Psoas muscle (tissue), 8 donors: ENCODE data around the gene RIC8B. TPM values are rescaled to one million over a fixed set of nuclear protein-coding genes. Genes with fewer than 3 reads are reported as not detected.

ENCODE experiments used
- ATAC-seq, 4 donors: fragments of 200-7000 bp; cut with Tn5 transposase; one replicate each; pipeline ENCODE4 v1.9.1; 2020; ENCODE audit warnings: moderate library complexity in 3 of 4, mild to moderate bottlenecking in 2 of 4
- DNase-seq, 2 donors: peaks; one replicate each; pipeline ENCODE4 v3.0.0-alpha.2; 2020
- H3K27ac ChIP-seq: fragments of 200-600 bp; one replicate; pipeline ENCODE4 v1.8.0; 2022
- H3K27me3 ChIP-seq, 3 donors: fragments of 200-600 bp in 1 of 3; one replicate each; pipeline versions ENCODE4 v1.6.1 to v1.8.0; 2013 to 2022; ENCODE audit warnings: low read length in 2 of 3, mild to moderate bottlenecking in 2 of 3, moderate library complexity in 1 of 3; ENCODE audit not compliant: insufficient read depth in 3 of 3
- H3K36me3 ChIP-seq, 2 donors: fragments of 200-600 bp in 1 of 2; one replicate each; pipeline versions ENCODE4 v1.6.1 to v1.8.0; 2013 to 2022; ENCODE audit warnings: low read depth in 1 of 2, mild to moderate bottlenecking in 1 of 2, moderate library complexity in 1 of 2; ENCODE audit not compliant: insufficient read depth in 1 of 2
- H3K4me1 ChIP-seq: fragments of 200-600 bp; one replicate; pipeline ENCODE4 v1.8.0; 2022
- H3K4me3 ChIP-seq: fragments of 200-600 bp; one replicate; pipeline ENCODE4 v1.8.0; 2022; ENCODE audit warnings: mild to moderate bottlenecking
- H3K9me3 ChIP-seq: fragments of 200-600 bp; one replicate; pipeline ENCODE4 v1.8.0; 2022
- CTCF ChIP-seq: fragments of 200-600 bp; IDR thresholded peaks from one replicate; pipeline ENCODE4 v1.8.0; 2022; ENCODE audit warnings: antibody characterized with exemption
- WGBS, 3 donors: extraction: QIAGEN DNeasy Blood & Tissue Kit; methylation state at CpG; one replicate each; pipeline versions ENCODE4 v1.1.6 to v1.1.7; 2013; 5-methylcytosine and 5-hydroxymethylcytosine counted together
- intact Hi-C, 2 donors: fragments of 100-400 bp; cut with DNase I; formaldehyde crosslinking; loops; one replicate each; pipeline versions ENCODE4 v1.11.0 to v1.14.2; 2022
- polyA plus RNA-seq, 3 donors: library from polyadenylated mRNA; stranded (reverse); fragments of 200-250 nt; gene quantifications; one replicate each; pipeline ENCODE4 v1.2.3, GENCODE V29; 2013
- total RNA-seq, 4 donors: library from RNA; stranded (reverse); fragmentation: NEBNext Ultra II Directional in 2 of 4; extraction: Animal tissue kit (Norgen Biotek cat#: 25700) in 2 of 4; gene quantifications; one replicate each; pipeline versions ENCODE4 v1.2.1 to v1.2.4, GENCODE V29; 2021 to 2023
- donor health status: healthy with polysubstance abuse.
- donor health status: DM: no; HTN: no; CAD: no; lungs with moderate emphysema.
- donor health status: Bipolar disorder and iron deficiency.
- donor health status: healthy.
- donor health status: DM: yes; HTN: yes; CAD: no.
- donor health status: DM: no; HTN: no; CAD: no.
- donor health status: DM: no; HTN: no; CAD: no.
- donor health status: DM: yes; HTN: yes; CAD: no.

Gene RIC8B
- total and polyA plus RNA-seq, 7 donors: 4.9 to 19.3 (median 10.5) TPM

DNA sequence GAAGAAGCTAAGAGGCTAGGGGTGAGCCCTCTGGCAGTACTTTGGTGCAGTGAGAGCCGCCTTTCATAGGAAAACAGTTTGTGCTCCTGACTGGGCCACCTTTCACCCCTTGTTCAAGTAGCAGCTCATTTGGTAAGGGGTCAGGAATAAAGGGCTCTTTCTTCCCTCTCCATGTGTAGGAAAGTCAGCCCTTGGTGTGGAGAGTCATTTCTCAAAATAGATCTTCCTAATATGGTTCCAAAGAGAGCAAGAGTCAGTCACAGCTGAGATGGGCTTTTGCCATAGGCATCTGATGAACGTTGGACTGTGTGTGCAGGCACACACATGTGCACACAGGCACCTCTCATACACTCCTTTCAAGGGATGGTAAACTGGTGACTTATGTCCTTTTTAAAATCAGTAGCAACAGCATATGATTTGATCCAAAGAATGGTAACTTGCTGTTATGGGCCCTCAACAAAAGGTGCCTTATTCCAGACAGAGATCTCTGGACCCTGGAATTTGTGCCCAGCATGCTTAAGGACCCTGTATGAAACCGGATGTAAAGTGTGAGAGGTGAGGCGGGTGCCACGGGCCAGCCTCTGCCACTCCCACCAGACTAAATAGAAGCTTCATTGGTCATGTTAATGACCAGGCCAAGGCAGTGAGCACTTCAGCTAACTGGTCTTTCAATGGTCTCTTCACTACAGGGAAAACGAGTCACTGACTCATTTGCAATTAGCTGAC is 16.7 kb upstream of the RIC8B start:
- Histone ChIP-seq H3K4me1 (peaks cover 11% of the 10 kb centered on the region), H3K36me3 (no peaks in the 10 kb centered on the region), H3K4me3 (no peak overlapping the region), H3K9me3 (no peaks in the 10 kb centered on the region), H3K27me3 (no peaks in the 10 kb centered on the region), H3K27ac (peak overlapping the region; percentile 66)
- 44 to 62% (median 47%) methylated on average over 6 of the region's 6 CpGs for WGBS, 3 donors
- intact Hi-C loops: no loop called here
- TF ChIP-seq CTCF: no peak
- no peak for DNase-seq
- ATAC-seq: peak; percentile 65 to 88 (median 86)

DNA sequence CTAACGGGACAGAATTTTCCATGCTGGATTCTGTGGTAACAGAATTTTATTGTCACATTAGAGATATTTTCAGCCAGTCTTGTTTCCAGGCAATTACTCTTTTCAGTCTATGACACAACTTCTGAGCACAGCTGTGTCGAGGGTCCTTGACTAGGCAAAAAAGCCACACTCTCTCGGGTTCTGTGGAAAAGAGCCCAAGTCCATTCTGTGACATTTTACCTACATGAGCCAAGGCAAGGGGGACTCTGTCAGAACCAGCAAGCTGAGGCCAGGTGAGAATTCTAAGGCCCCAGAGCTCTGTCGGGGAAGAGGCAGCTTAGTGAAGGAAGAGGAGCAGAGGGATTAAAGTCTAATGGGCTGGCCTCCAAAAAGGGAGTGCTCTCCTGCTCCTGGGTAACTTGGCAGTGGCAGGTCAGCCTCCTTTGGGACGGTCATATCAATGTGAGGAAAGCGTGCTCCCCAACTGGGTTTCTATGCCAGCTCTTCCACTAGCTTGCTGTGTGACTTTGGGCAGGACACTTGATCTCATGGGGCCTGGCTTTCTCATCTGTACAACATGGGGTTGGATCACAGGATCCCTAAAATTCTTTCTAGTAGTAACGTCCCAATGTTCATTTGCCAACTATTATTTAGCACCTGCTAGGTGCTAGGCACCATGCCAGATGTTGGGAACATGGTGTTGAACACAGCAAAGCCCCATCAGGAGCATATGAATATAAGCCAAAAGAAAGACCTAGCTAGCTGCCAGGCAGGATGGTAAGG is 16.0 kb upstream of the RIC8B start:
- H3K36me3 ChIP-seq: no peaks in the 10 kb centered on the region
- intact Hi-C loops: no loop called here
- WGBS, 3 donors: 20 to 35% (median 30%) methylated on average over 7 of the region's 7 CpGs
- H3K9me3 ChIP-seq: no peaks in the 10 kb centered on the region
- no peaks in the 10 kb centered on the region for H3K27me3 ChIP-seq
- H3K27ac ChIP-seq: peak overlapping the region; percentile 66
- ATAC-seq (peak; percentile 52 to 86 (median 73)), DNase-seq (peak in 1 of 2 donors; percentile 62)
- no peak for TF ChIP-seq CTCF
- H3K4me1 ChIP-seq: peaks cover 11% of the 10 kb centered on the region
- no peak overlapping the region for H3K4me3 ChIP-seq

GRCh38 chr12:106759526-106760183 is 14.8 kb upstream of the RIC8B start:
- peaks cover 11% of the 10 kb centered on the region for H3K4me1 ChIP-seq
- H3K36me3 ChIP-seq: no peaks in the 10 kb centered on the region
- intact Hi-C loops: no loop called here
- H3K9me3 ChIP-seq: no peaks in the 10 kb centered on the region
- H3K27me3 ChIP-seq: no peaks in the 10 kb centered on the region
- ATAC-seq (peak in 1 of 4 donors; percentile 12), DNase-seq (no peak)
- H3K4me3 ChIP-seq: no peak overlapping the region
- no peak for TF ChIP-seq CTCF
- no peak overlapping the region for H3K27ac ChIP-seq
- 69 to 83% (median 78%) methylated on average over 7 of the region's 7 CpGs for WGBS, 3 donors

GRCh38 chr12:106760184-106760531 is 14.3 kb upstream of the RIC8B start:
- H3K27me3 ChIP-seq: no peaks in the 10 kb centered on the region
- no peak for TF ChIP-seq CTCF
- DNase-seq (no peak), ATAC-seq (no peak)
- no peak overlapping the region for H3K27ac ChIP-seq
- peaks cover 11% of the 10 kb centered on the region for H3K4me1 ChIP-seq
- no peaks in the 10 kb centered on the region for H3K36me3 ChIP-seq
- intact Hi-C loops: no loop called here
- H3K9me3 ChIP-seq: no peaks in the 10 kb centered on the region
- WGBS, 3 donors: 52 to 66% (median 53%) methylated on average over 2 of the region's 2 CpGs
- H3K4me3 ChIP-seq: no peak overlapping the region
